HepG2 (cell line): ENCODE measurements around the gene TOE1. TPM values are rescaled to one million over a fixed set of nuclear protein-coding genes. Genes with fewer than 3 reads are reported as not detected.

ENCODE experiments used
- ARID5B ChIP-seq: IDR thresholded peaks from 2 replicates; pipeline ENCODE4 v1.4.0; 2020; ENCODE audit warnings: mild to moderate bottlenecking, missing genetic modification reagents
- CEBPB ChIP-seq: IDR thresholded peaks from 2 replicates; pipeline ENCODE4 v1.6.1; 2011; ENCODE audit warnings: low read depth, low read length, improper control_type of control experiment, borderline replicate concordance
- CHD2 ChIP-seq: IDR thresholded peaks from 2 replicates; pipeline ENCODE4 v1.6.1; 2011; ENCODE audit warnings: low read depth, low read length, improper control_type of control experiment
- HMGXB3 ChIP-seq: sonication (generic); formaldehyde crosslinking; IDR thresholded peaks from 2 replicates; pipeline ENCODE4 v1.4.0; 2020; ENCODE audit warnings: missing genetic modification reagents, borderline replicate concordance
- KDM5B ChIP-seq: sonication (generic); formaldehyde crosslinking; IDR thresholded peaks from 2 replicates; pipeline ENCODE4 v1.4.0; 2020; ENCODE audit warnings: missing genetic modification reagents, mild to moderate bottlenecking, borderline replicate concordance
- RARA ChIP-seq: IDR thresholded peaks from 2 replicates; pipeline ENCODE4 v1.6.1; 2016; ENCODE audit warnings: missing genetic modification reagents, missing compliant biosample characterization
- RXRA ChIP-seq: sonication (generic); formaldehyde crosslinking; IDR thresholded peaks from 2 replicates; pipeline ENCODE4 v1.5.1; 2020; ENCODE audit warnings: missing genetic modification reagents
- SNAPC4 ChIP-seq: sonication (generic); formaldehyde crosslinking; IDR thresholded peaks from 2 replicates; pipeline ENCODE4 v1.4.0; 2020; ENCODE audit warnings: mild to moderate bottlenecking, missing genetic modification reagents
- YY1 ChIP-seq: IDR thresholded peaks from 2 replicates; pipeline ENCODE4 v1.6.1; 2011; ENCODE audit warnings: low read length, low read depth, moderate library complexity, mild to moderate bottlenecking; ENCODE audit not compliant: insufficient read depth, insufficient replicate concordance
- ZNF136 ChIP-seq: sonication (generic); formaldehyde crosslinking; IDR thresholded peaks from 2 replicates; pipeline ENCODE4 v1.8.1; 2022; ENCODE audit warnings: low read depth, mild to moderate bottlenecking, moderate library complexity, missing genetic modification reagents
- ZNF337 ChIP-seq: sonication (generic); formaldehyde crosslinking; IDR thresholded peaks from 2 replicates; pipeline ENCODE4 v1.5.1; 2020; ENCODE audit warnings: missing genetic modification reagents, low read depth, mild to moderate bottlenecking, borderline replicate concordance
- ZNF567 ChIP-seq: sonication (generic); formaldehyde crosslinking; IDR thresholded peaks from 2 replicates; pipeline ENCODE4 v1.8.1; 2023; ENCODE audit warnings: mild to moderate bottlenecking, missing genetic modification reagents, borderline replicate concordance
- ZNF570 ChIP-seq: sonication (generic); formaldehyde crosslinking; IDR thresholded peaks from 2 replicates; pipeline ENCODE4 v1.4.0; 2020; ENCODE audit warnings: mild to moderate bottlenecking, missing genetic modification reagents, borderline replicate concordance
- polyA plus RNA-seq, 8 experiments: library from polyadenylated mRNA; depleted of rRNA in 3 of 8; stranded (reverse) in 7 of 8; unstranded in 1 of 8; fragments of >200 nt; fragmentation: Illumina TruSeq in 4 of 8; extraction: Trizol in 4 of 8; gene quantifications; 2 replicates each; pipeline versions ENCODE4 v1.2.1 to v1.2.3, GENCODE V29; 2011 to 2016; ENCODE audit warnings: low read depth in 4 of 8, missing spikeins in 1 of 8, mixed read lengths in 1 of 8; ENCODE audit not compliant: insufficient read depth in 1 of 8
- total RNA-seq, 5 experiments: library from RNA; depleted of rRNA; stranded (reverse); fragments of >200 nt; fragmentation: Illumina TruSeq; extraction: Trizol; gene quantifications; 2 replicates each; pipeline ENCODE4 v1.2.3, GENCODE V29; 2016; ENCODE audit warnings: low read depth in 1 of 5

Gene TOE1
- total and polyA plus RNA-seq, 2 of the 13 experiments (the other 11 are each of a cell fraction or from before 2014, with no cell fraction given): 14.1 to 19.0 TPM

DNA sequence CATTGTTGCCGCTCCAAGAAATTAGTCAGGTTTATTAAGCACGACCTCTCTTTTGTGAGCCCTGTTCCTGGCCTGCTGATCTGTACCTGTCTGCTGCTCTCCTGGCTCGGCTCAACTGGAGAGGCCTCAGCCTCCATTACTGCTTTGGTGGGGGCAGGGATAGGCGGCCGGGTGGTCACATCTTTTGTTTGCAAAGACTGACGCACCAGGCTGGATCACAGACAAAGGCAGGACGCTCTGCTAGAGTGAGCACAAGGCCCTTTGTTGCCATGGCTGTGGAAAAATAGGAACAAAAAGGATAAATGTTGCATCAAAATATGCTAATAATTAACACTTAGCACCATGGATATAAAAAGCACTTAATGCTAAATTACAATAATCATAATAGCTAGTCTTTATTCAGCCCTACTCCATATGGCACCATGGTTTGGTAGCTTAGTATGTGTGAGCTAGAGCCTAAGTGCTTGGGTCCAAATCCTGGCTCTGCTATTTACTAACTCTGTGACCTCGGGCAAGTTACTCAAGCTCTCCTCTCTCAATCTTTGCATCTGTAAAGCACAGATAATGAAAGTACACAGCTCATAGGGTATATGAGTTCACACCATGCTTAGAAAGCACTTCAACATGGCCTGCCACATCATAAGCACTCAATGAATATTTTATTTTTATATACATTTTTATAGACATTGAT lies 42.2 kb upstream of the TOE1 start (continued):
- TF ChIP-seq SNAPC4 (no peak), KDM5B (peak; percentile 27; the same call in 1 of the 2 replicates), CHD2 (0 out of 2 replicates have a peak, but pooled peaks have one; percentile 35), RXRA (peak; percentile 54; the same call in 1 of the 2 replicates), ZNF337 (CRISPR knock-in tag) (0 out of 2 replicates have a peak, but pooled peaks have one; percentile 31), YY1 (peak; percentile 76), CEBPB (peak; percentile 62; the same call in 1 of the 2 replicates), HMGXB3 (CRISPR knock-in tag) (peak; percentile 56; the same call in 1 of the 2 replicates), ZNF570 (CRISPR knock-in tag) (no peak), RARA (CRISPR knock-in tag) (peak; percentile 92), ARID5B (CRISPR knock-in tag) (peak; percentile 65), ZNF567 (CRISPR knock-in tag) (no peak), ZNF136 (CRISPR knock-in tag) (0 out of 2 replicates have a peak, but pooled peaks have one; percentile 42)
